HepG2 (cell line): ENCODE results near the gene FOXA1. TPM values are rescaled to one million over a fixed set of nuclear protein-coding genes. Genes with fewer than 3 reads are reported as not detected.

Experiments
- ATF1 ChIP-seq: IDR thresholded peaks from 2 replicates; pipeline ENCODE4 v1.6.1; 2016; ENCODE audit warnings: mild to moderate bottlenecking, control low read depth
- FOXK2 ChIP-seq: fragments of 450-650 bp; IDR thresholded peaks from 2 replicates; pipeline ENCODE4 v1.6.1; 2016
- KLF13 ChIP-seq: sonication (generic); formaldehyde crosslinking; IDR thresholded peaks from 2 replicates; pipeline ENCODE4 v1.4.0; 2020; ENCODE audit warnings: mild to moderate bottlenecking, missing genetic modification reagents
- SP5 ChIP-seq: IDR thresholded peaks from 2 replicates; pipeline ENCODE4 v1.6.1; 2016; ENCODE audit warnings: low read depth, borderline replicate concordance
- ZNF136 ChIP-seq: sonication (generic); formaldehyde crosslinking; IDR thresholded peaks from 2 replicates; pipeline ENCODE4 v1.8.1; 2022; ENCODE audit warnings: low read depth, mild to moderate bottlenecking, moderate library complexity, missing genetic modification reagents
- ZNF577 ChIP-seq: sonication (generic); formaldehyde crosslinking; IDR thresholded peaks from 2 replicates; pipeline ENCODE4 v1.4.0; 2020; ENCODE audit warnings: mild to moderate bottlenecking, low read depth, missing genetic modification reagents, borderline replicate concordance
- ZNF713 ChIP-seq: sonication (generic); formaldehyde crosslinking; IDR thresholded peaks from 2 replicates; pipeline ENCODE4 v1.4.0; 2020; ENCODE audit warnings: mild to moderate bottlenecking, missing genetic modification reagents
- ZNF83 ChIP-seq: sonication (generic); formaldehyde crosslinking; IDR thresholded peaks from 2 replicates; pipeline ENCODE4 v1.4.0; 2020; ENCODE audit warnings: missing genetic modification reagents, mild to moderate bottlenecking, borderline replicate concordance
- polyA plus RNA-seq, 8 experiments: library from polyadenylated mRNA; depleted of rRNA in 3 of 8; stranded (reverse) in 7 of 8; unstranded in 1 of 8; fragments of >200 nt; fragmentation: Illumina TruSeq in 4 of 8; extraction: Trizol in 4 of 8; gene quantifications; 2 replicates each; pipeline versions ENCODE4 v1.2.1 to v1.2.3, GENCODE V29; 2011 to 2016; ENCODE audit warnings: low read depth in 4 of 8, missing spikeins in 1 of 8, mixed read lengths in 1 of 8; ENCODE audit not compliant: insufficient read depth in 1 of 8
- total RNA-seq, 5 experiments: library from RNA; depleted of rRNA; stranded (reverse); fragments of >200 nt; fragmentation: Illumina TruSeq; extraction: Trizol; gene quantifications; 2 replicates each; pipeline ENCODE4 v1.2.3, GENCODE V29; 2016; ENCODE audit warnings: low read depth in 1 of 5
- TF ChIP-seq, protein P1 (sequence below): sonication (generic); formaldehyde crosslinking; IDR thresholded peaks from one replicate; pipeline ENCODE4 v1.5.1; 2020; ENCODE audit warnings: mild to moderate bottlenecking, missing genetic modification reagents; ENCODE audit errors: not compliant biosample characterization
- TF ChIP-seq, protein P2 (sequence below), 2 experiments: fragments of 450-650 bp in 1 of 2; sonication (generic) in 1 of 2; formaldehyde crosslinking in 1 of 2; IDR thresholded peaks; 2 replicates each; pipeline versions ENCODE4 v1.6.1 to v1.8.0; 2016 to 2022; ENCODE audit warnings: antibody characterized with exemption in 1 of 2, mild to moderate bottlenecking in 1 of 2, missing genetic modification reagents in 1 of 2

The FOXA1 gene
- total and polyA plus RNA-seq, 2 of the 13 experiments (the other 11 are each of a cell fraction or from before 2014, with no cell fraction given), result 43.4 to 58.6 TPM

GRCh38 chr14:37546621-37547447 is 48.2 kb downstream of the FOXA1 start (continued):
- TF ChIP-seq ZNF577 (no peak), KLF13 (no peak), FOXK2 (peak; percentile 30; the same call in 1 of the 2 replicates), ZNF83 (CRISPR knock-in tag) (no peak), SP5 (CRISPR knock-in tag) (peak; percentile 88), ZNF713 (no peak), ZNF136 (CRISPR knock-in tag) (peak; percentile 97), ATF1 (CRISPR knock-in tag) (0 out of 2 replicates have a peak, but pooled peaks have one; percentile 42)
- TF ChIP-seq, protein P1, sequence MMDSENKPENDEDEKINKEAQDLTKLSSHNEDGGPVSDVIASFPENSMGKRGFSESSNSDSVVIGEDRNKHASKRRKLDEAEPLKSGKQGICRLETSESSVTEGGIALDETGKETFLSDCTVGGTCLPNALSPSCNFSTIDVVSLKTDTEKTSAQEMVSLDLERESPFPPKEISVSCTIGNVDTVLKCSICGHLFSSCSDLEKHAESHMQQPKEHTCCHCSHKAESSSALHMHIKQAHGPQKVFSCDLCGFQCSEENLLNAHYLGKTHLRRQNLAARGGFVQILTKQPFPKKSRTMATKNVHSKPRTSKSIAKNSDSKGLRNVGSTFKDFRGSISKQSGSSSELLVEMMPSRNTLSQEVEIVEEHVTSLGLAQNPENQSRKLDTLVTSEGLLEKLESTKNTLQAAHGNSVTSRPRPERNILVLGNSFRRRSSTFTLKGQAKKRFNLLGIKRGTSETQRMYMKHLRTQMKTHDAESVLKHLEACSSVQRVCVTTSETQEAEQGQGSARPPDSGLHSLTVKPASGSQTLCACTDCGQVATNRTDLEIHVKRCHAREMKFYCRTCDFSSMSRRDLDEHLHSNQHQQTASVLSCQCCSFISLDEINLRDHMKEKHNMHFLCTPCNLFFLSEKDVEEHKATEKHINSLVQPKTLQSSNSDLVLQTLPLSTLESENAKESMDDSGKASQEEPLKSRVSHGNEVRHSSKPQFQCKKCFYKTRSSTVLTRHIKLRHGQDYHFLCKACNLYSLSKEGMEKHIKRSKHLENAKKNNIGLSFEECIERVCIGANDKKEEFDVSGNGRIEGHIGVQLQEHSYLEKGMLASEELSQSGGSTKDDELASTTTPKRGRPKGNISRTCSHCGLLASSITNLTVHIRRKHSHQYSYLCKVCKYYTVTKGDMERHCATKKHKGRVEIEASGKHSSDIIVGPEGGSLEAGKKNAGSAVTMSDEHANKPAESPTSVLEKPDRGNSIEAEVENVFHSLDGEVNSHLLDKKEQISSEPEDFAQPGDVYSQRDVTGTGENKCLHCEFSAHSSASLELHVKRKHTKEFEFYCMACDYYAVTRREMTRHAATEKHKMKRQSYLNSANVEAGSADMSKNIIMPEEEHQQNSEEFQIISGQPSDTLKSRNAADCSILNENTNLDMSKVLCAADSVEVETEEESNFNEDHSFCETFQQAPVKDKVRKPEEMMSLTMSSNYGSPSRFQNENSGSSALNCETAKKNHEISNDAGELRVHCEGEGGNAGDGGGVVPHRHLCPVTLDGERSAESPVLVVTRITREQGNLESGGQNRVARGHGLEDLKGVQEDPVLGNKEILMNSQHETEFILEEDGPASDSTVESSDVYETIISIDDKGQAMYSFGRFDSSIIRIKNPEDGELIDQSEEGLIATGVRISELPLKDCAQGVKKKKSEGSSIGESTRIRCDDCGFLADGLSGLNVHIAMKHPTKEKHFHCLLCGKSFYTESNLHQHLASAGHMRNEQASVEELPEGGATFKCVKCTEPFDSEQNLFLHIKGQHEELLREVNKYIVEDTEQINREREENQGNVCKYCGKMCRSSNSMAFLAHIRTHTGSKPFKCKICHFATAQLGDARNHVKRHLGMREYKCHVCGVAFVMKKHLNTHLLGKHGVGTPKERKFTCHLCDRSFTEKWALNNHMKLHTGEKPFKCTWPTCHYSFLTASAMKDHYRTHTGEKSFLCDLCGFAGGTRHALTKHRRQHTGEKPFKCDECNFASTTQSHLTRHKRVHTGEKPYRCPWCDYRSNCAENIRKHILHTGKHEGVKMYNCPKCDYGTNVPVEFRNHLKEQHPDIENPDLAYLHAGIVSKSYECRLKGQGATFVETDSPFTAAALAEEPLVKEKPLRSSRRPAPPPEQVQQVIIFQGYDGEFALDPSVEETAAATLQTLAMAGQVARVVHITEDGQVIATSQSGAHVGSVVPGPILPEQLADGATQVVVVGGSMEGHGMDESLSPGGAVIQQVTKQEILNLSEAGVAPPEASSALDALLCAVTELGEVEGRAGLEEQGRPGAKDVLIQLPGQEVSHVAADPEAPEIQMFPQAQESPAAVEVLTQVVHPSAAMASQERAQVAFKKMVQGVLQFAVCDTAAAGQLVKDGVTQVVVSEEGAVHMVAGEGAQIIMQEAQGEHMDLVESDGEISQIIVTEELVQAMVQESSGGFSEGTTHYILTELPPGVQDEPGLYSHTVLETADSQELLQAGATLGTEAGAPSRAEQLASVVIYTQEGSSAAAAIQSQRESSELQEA (CRISPR knock-in tag), result no peak
- TF ChIP-seq, protein P2, sequence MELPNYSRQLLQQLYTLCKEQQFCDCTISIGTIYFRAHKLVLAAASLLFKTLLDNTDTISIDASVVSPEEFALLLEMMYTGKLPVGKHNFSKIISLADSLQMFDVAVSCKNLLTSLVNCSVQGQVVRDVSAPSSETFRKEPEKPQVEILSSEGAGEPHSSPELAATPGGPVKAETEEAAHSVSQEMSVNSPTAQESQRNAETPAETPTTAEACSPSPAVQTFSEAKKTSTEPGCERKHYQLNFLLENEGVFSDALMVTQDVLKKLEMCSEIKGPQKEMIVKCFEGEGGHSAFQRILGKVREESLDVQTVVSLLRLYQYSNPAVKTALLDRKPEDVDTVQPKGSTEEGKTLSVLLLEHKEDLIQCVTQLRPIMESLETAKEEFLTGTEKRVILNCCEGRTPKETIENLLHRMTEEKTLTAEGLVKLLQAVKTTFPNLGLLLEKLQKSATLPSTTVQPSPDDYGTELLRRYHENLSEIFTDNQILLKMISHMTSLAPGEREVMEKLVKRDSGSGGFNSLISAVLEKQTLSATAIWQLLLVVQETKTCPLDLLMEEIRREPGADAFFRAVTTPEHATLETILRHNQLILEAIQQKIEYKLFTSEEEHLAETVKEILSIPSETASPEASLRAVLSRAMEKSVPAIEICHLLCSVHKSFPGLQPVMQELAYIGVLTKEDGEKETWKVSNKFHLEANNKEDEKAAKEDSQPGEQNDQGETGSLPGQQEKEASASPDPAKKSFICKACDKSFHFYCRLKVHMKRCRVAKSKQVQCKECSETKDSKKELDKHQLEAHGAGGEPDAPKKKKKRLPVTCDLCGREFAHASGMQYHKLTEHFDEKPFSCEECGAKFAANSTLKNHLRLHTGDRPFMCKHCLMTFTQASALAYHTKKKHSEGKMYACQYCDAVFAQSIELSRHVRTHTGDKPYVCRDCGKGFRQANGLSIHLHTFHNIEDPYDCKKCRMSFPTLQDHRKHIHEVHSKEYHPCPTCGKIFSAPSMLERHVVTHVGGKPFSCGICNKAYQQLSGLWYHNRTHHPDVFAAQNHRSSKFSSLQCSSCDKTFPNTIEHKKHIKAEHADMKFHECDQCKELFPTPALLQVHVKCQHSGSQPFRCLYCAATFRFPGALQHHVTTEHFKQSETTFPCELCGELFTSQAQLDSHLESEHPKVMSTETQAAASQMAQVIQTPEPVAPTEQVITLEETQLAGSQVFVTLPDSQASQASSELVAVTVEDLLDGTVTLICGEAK (IDR thresholded peaks at IDR 0.05), result no peak
- TF ChIP-seq, protein P2 (CRISPR knock-in tag; IDR thresholded peaks at IDR 0.05), result no peak; the same call in 1 of the 2 replicates
